PFSK-1 (cell line): ENCODE measurements around the gene IGLL5.

Experiments used
- FOXP2 ChIP-seq: optimal IDR thresholded peaks from 2 replicates; pipeline ENCODE3; 2011; ENCODE audit warnings: borderline replicate concordance, control low read depth, inconsistent platforms; ENCODE audit not compliant: insufficient read depth; ENCODE audit errors: extremely low read length, extremely low read depth
- TAF1 ChIP-seq: IDR thresholded peaks from 2 replicates; pipeline ENCODE4 v1.6.1; 2012; ENCODE audit warnings: low read length, control low read depth, borderline replicate concordance; ENCODE audit not compliant: insufficient read depth

DNA sequence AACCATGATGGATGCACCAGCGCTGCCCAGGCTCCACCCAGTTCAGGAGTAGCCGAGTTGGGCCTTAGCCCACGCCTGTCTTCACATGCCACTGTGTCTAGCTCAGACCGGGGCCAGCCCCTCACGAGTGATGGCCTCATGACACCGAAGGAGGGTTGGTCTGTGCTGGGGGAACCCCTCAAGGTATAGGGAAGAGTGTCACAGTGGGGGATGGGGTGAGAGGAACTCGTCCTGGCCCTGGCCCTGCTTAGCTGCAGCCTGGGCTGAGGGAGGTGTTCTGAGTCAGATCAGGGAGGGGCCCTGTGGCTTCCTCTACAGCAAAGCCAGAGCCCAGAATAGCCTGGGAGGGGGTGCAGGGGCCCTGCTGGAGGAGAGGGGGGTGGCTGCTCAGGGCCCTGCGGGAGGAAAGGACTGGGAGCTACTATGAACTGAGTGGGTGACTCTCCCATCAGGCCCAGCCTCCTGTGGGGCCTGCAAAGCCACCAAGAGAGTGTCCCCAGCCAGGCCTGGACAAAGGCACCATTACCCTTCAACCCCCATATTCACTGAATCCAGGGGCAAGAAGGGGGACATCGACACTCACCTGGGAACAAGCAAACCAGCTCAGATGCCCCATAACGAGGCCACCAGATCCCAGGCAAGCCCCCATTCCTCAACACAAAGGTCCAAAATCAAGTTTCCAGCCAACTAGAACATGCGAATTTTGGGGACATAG, 41.2 kb downstream of the IGLL5 start:
- TF ChIP-seq TAF1: no peak
- no peak for TF ChIP-seq FOXP2
